GM12874 (cell line): Measurements from ENCODE around the gene INO80B.

ENCODE experiments used
- CTCF ChIP-seq: IDR thresholded peaks from 2 replicates; pipeline ENCODE4 v1.5.1; 2011; ENCODE audit warnings: low read depth, mild to moderate bottlenecking, control low read depth, low read length, moderate library complexity; ENCODE audit not compliant: insufficient read depth

INO80B gene

GRCh38 chr2:74415762-74416395 lies 39.0 kb upstream of the INO80B start:
- no peak for TF ChIP-seq CTCF

GRCh38 chr2:74416778-74417177 lies 38.1 kb upstream of the INO80B start:
- no peak for TF ChIP-seq CTCF

GRCh38 chr2:74417197-74417596 lies 37.7 kb upstream of the INO80B start:
- TF ChIP-seq CTCF = no peak

- no peak for TF ChIP-seq CTCF
These were observed 37.1 kb upstream of the INO80B start for GRCh38 chr2:74417763-74418162.

GRCh38 chr2:74418312-74418711 lies 36.6 kb upstream of the INO80B start:
- no peak for TF ChIP-seq CTCF

- TF ChIP-seq CTCF = no peak
These were observed 35.5 kb upstream of the INO80B start for GRCh38 chr2:74419345-74419744.

GRCh38 chr2:74420006-74420405 lies 34.9 kb upstream of the INO80B start:
- no peak for TF ChIP-seq CTCF
